ENCODE data around the gene ACTMAP. TPM values are rescaled to one million over a fixed set of nuclear protein-coding genes. Genes with fewer than 3 reads are reported as not detected.
A peak's percentile ranks its signal among the peaks of the same experiment; 100 is the strongest.

The ACTMAP gene
- total RNA-seq, 1 experiment from 2014 or later, result 16.8 TPM

DNA sequence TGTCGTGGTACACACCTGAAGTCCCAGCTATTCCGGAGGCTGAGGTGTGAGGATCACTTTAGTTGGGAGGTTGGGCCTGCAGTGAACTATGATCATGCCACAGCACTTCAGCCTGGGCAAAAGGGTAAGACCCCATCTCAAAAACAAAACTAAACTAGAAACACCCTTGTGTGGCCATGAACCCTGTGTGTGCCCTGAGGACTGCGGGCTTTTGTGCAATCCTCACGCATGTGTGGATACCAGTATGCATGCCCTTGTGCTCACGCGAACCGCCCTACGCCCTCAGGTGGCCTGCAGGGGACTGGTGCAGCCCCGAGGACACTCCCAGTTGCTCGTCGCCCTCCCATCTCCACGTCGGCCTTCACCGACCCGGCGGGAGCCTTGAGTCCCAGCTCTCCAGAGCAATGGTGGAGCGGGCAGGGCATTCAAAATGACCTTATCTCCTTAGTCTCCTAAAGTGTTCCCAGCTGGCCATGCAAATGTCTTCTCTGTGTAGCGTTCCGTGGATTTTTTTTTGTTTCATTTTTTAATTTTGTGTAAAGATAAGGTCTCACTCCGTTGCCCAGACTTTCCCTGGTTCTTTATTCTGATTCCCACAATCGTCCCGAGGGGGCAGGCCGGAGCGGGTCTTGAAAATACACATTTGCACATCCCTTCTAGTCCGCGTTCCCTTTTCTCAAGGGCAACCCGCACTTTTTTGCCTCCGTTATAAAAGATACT is 47.8 kb upstream of the ACTMAP start:
- CTCF ChIA-PET, result interaction anchor here (0.7 to 1.8 kb wide), 9 partner anchors 9 to 346 kb away, joined by 3 to 17 read pairs (median 4); partner anchors contain the start of genes ACTMAP, RAB4B and SNRPA
- POLR2A ChIA-PET, result interaction anchor here (0.7 to 2.3 kb wide), 5 partner anchors 9 to 82 kb away, joined by 3 to 19 read pairs (median 5); partner anchors contain the start of genes ACTMAP, MIA and RAB4B
- intact Hi-C loops (cut with micrococcal nuclease), result loop anchor here (1.0 to 5.0 kb wide), 3 partner anchors 20 to 81 kb away; partner anchors contain the start of genes ACTMAP, COQ8B, ITPKC and RAB4B
- BruUV-seq (replicated peaks), result TSS peak; percentile 82
- Histone ChIP-seq H3K36me3 (ENCODE audit: control insufficient read depth in 1 of 2, insufficient read depth in 2 of 2, low read length in 2 of 2) (peaks cover 7 to 23% of the 10 kb centered on the region in 2 experiments; a peak in 3 of 4 replicates), H3K4me1 (ENCODE audit: control insufficient read depth in 1 of 2, insufficient read depth in 2 of 2, low read length in 2 of 2) (peaks cover 9 to 39% of the 10 kb centered on the region in 2 experiments), H2AFZ (ENCODE audit: low read depth, low read length, poor library complexity, severe bottlenecking) (peak overlapping the region; percentile 49), H3K9me3 (ENCODE audit: control insufficient read depth in 1 of 2, insufficient read depth in 1 of 2, low read depth in 1 of 2, low read length in 2 of 2) (no peaks in the 10 kb centered on the region), H3K27ac (ENCODE audit: low read depth, low read length) (peak overlapping the region; percentile 87), H3K27me3 (ENCODE audit: insufficient read depth, low read length) (no peaks in the 10 kb centered on the region), H3K79me2 (ENCODE audit: insufficient read depth, low read length) (peaks cover 38% of the 10 kb centered on the region), H3K9me2 (ENCODE audit: insufficient read depth) (no peaks in the 10 kb centered on the region), H4K20me1 (ENCODE audit: insufficient read depth) (no peaks in the 10 kb centered on the region), H3K4me3 (replicated peaks in 1 of 2; ENCODE audit: low read depth in 1 of 2, low read length in 2 of 2) (peak overlapping the region; percentile 55 to 88), H3K9ac (ENCODE audit: low read length) (peak overlapping the region; percentile 70), H3K4me2 (ENCODE audit: low read length) (peak overlapping the region; percentile 77)
- peak; percentile 68 for ATAC-seq
- RAD21 ChIA-PET (ENCODE audit: low non-redundant PET in 1 of 2, low total read pairs in 2 of 2, uncharacterized antibody in 2 of 2, unreplicated experiment in 2 of 2), result no interaction called here
- TF ChIP-seq, protein P1, sequence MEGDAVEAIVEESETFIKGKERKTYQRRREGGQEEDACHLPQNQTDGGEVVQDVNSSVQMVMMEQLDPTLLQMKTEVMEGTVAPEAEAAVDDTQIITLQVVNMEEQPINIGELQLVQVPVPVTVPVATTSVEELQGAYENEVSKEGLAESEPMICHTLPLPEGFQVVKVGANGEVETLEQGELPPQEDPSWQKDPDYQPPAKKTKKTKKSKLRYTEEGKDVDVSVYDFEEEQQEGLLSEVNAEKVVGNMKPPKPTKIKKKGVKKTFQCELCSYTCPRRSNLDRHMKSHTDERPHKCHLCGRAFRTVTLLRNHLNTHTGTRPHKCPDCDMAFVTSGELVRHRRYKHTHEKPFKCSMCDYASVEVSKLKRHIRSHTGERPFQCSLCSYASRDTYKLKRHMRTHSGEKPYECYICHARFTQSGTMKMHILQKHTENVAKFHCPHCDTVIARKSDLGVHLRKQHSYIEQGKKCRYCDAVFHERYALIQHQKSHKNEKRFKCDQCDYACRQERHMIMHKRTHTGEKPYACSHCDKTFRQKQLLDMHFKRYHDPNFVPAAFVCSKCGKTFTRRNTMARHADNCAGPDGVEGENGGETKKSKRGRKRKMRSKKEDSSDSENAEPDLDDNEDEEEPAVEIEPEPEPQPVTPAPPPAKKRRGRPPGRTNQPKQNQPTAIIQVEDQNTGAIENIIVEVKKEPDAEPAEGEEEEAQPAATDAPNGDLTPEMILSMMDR (IDR thresholded peaks at IDR 0.05 in 2 of 3, conservative IDR thresholded peaks at IDR 0.05 in 1 of 3; ENCODE audit: borderline replicate concordance in 1 of 3, insufficient read depth in 1 of 3, low read depth in 2 of 3, low read length in 2 of 3), result peak; percentile 14 to 47 (median 30); a peak in 3 of 6 replicates
- peak; percentile 17; the same call in 1 of the 2 replicates for TF ChIP-seq POLR2AphosphoS5 (IDR thresholded peaks at IDR 0.05; ENCODE audit: low read depth, low read length)
- no peak for TF ChIP-seq SRF (IDR thresholded peaks at IDR 0.05; ENCODE audit: low read depth)
- TF ChIP-seq RAD21 (IDR thresholded peaks at IDR 0.05; ENCODE audit: low read depth), result no peak
- TF ChIP-seq SIN3A (IDR thresholded peaks at IDR 0.05; ENCODE audit: low read depth), result no peak
- TF ChIP-seq, protein P2, sequence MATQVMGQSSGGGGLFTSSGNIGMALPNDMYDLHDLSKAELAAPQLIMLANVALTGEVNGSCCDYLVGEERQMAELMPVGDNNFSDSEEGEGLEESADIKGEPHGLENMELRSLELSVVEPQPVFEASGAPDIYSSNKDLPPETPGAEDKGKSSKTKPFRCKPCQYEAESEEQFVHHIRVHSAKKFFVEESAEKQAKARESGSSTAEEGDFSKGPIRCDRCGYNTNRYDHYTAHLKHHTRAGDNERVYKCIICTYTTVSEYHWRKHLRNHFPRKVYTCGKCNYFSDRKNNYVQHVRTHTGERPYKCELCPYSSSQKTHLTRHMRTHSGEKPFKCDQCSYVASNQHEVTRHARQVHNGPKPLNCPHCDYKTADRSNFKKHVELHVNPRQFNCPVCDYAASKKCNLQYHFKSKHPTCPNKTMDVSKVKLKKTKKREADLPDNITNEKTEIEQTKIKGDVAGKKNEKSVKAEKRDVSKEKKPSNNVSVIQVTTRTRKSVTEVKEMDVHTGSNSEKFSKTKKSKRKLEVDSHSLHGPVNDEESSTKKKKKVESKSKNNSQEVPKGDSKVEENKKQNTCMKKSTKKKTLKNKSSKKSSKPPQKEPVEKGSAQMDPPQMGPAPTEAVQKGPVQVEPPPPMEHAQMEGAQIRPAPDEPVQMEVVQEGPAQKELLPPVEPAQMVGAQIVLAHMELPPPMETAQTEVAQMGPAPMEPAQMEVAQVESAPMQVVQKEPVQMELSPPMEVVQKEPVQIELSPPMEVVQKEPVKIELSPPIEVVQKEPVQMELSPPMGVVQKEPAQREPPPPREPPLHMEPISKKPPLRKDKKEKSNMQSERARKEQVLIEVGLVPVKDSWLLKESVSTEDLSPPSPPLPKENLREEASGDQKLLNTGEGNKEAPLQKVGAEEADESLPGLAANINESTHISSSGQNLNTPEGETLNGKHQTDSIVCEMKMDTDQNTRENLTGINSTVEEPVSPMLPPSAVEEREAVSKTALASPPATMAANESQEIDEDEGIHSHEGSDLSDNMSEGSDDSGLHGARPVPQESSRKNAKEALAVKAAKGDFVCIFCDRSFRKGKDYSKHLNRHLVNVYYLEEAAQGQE (IDR thresholded peaks at IDR 0.05; ENCODE audit: low read depth), result no peak
- no peak for TF ChIP-seq FOSL1 (IDR thresholded peaks at IDR 0.05; ENCODE audit: low read depth)
- no peak for TF ChIP-seq YY1 (IDR thresholded peaks at IDR 0.05; ENCODE audit: extremely low read depth, insufficient replicate concordance, low read depth, low read length)
- no peak for TF ChIP-seq EZH2phosphoT487 (IDR thresholded peaks at IDR 0.05; ENCODE audit: borderline replicate concordance)
- TF ChIP-seq, protein P3, sequence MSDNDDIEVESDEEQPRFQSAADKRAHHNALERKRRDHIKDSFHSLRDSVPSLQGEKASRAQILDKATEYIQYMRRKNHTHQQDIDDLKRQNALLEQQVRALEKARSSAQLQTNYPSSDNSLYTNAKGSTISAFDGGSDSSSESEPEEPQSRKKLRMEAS (IDR thresholded peaks at IDR 0.05), result peak; percentile 73
- TF ChIP-seq, protein P4, sequence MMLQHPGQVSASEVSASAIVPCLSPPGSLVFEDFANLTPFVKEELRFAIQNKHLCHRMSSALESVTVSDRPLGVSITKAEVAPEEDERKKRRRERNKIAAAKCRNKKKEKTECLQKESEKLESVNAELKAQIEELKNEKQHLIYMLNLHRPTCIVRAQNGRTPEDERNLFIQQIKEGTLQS (IDR thresholded peaks at IDR 0.05), result no peak
- peak; percentile 50; the same call in 1 of the 2 replicates for TF ChIP-seq ZFX (IDR thresholded peaks at IDR 0.05)
- no peak for TF ChIP-seq SP1 (IDR thresholded peaks at IDR 0.05; ENCODE audit: low read depth)
- TF ChIP-seq EGR1 (IDR thresholded peaks at IDR 0.05; ENCODE audit: low read depth), result no peak
- no peak for TF ChIP-seq POLR2A (IDR thresholded peaks at IDR 0.05; ENCODE audit: borderline replicate concordance, extremely low read depth, insufficient read depth, insufficient read length)
- TF ChIP-seq JUND (IDR thresholded peaks at IDR 0.05), result no peak
- no peak for TF ChIP-seq CBX3 (IDR thresholded peaks at IDR 0.05; ENCODE audit: low read depth)
- TF ChIP-seq TCF7L2 (IDR thresholded peaks at IDR 0.05; ENCODE audit: borderline replicate concordance, extremely low read depth, insufficient read depth, insufficient read length), result no peak
- no peak for TF ChIP-seq ZNF274 (IDR thresholded peaks at IDR 0.05; ENCODE audit: low read depth, low read length)
- DNase-seq (ENCODE audit: low read depth, low spot score), result peak; percentile 64
